Gastrocnemius medialis (tissue), 4 donors: Measurements from ENCODE around the gene KBTBD6. TPM values are rescaled to one million over a fixed set of nuclear protein-coding genes. Genes with fewer than 3 reads are reported as not detected.

Experiments used
- ATAC-seq, 2 donors: fragments of 150-250 bp; one replicate each; pipeline ENCODE4 v1.9.1; 2016
- DNase-seq, 2 donors: peaks; one replicate each; pipeline ENCODE4 v3.0.0-alpha.2; 2019
- H3K27ac ChIP-seq, 4 donors: fragments of 200-600 bp; sonication (generic); 1 replicate in 1 of 4; 2 replicates in 3 of 4; pipeline ENCODE4 v1.5.1; 2016 to 2018; ENCODE audit warnings: mild to moderate bottlenecking in 2 of 4, moderate library complexity in 1 of 4
- H3K27me3 ChIP-seq, 3 donors: fragments of 200-600 bp; sonication (generic) in 2 of 3; 1 replicate in 1 of 3; 2 replicates in 2 of 3; pipeline versions ENCODE4 v1.5.1 to v1.6.0; 2016 to 2019; ENCODE audit warnings: mild to moderate bottlenecking in 1 of 3, moderate library complexity in 1 of 3
- H3K36me3 ChIP-seq, 2 donors: fragments of 200-600 bp; sonication (generic) in 1 of 2; one replicate each; pipeline ENCODE4 v1.5.1; 2017 to 2018
- H3K4me1 ChIP-seq, 2 donors: fragments of 200-600 bp; sonication (generic) in 1 of 2; one replicate each; pipeline ENCODE4 v1.5.1; 2016 to 2017; ENCODE audit warnings: mild to moderate bottlenecking in 2 of 2
- H3K4me3 ChIP-seq, 4 donors: fragments of 200-600 bp; sonication (generic) in 3 of 4; 1 replicate in 1 of 4; 2 replicates in 3 of 4; pipeline ENCODE4 v1.5.1; 2016 to 2019; ENCODE audit warnings: mild to moderate bottlenecking in 2 of 4
- H3K9me3 ChIP-seq, 3 donors: fragments of 200-600 bp; sonication (generic) in 2 of 3; 1 replicate in 1 of 3; 2 replicates in 2 of 3; pipeline ENCODE4 v1.5.1; 2016 to 2019
- CTCF ChIP-seq, 5 experiments: fragments of 450-650 bp in 3 of 5; fragments of 200-600 bp in 2 of 5; sonication (generic) in 2 of 5; IDR thresholded peaks in 4 of 5; conservative IDR thresholded peaks in 1 of 5; 1 replicate in 4 of 5; 2 replicates in 1 of 5; pipeline ENCODE4 v1.5.1; 2016 to 2019; ENCODE audit warnings: antibody characterized with exemption in 5 of 5, mild to moderate bottlenecking in 3 of 5, moderate library complexity in 3 of 5
- POLR2A ChIP-seq, 2 donors: fragments of 450-650 bp; IDR thresholded peaks; one replicate each; pipeline ENCODE4 v1.6.1; 2017; ENCODE audit warnings: antibody characterized with exemption in 2 of 2, mild to moderate bottlenecking in 2 of 2, moderate library complexity in 2 of 2
- in situ Hi-C, 4 donors: fragments of 200-750 bp; cut with MboI; loops; one replicate each; pipeline versions ENCODE4 v1.15.0 to v1.8.0; 2017; ENCODE audit warnings: low sequenced_read_pairs in 4 of 4
- intact Hi-C: fragments of 100-400 bp; cut with DNase I; formaldehyde crosslinking; loops from one replicate; pipeline ENCODE4 v1.15.1; 2023; ENCODE audit warnings: low total_unique reads
- total RNA-seq, 4 donors: library from RNA; depleted of rRNA; stranded (reverse); fragments of >200 nt; gene quantifications; one replicate each; pipeline versions ENCODE4 v1.1.0 to v1.2.3, GENCODE V29; 2016

KBTBD6 gene
- total RNA-seq, 4 donors from 2014 or later, result 3.7 to 6.1 (median 5.3) TPM

GRCh38 chr13:41156620-41157019 lies 24.0 kb upstream of the KBTBD6 start:
- Histone ChIP-seq H3K27me3 (no peaks in the 10 kb centered on the region), H3K4me1 (no peaks in the 10 kb centered on the region), H3K9me3 (no peaks in the 10 kb centered on the region), H3K4me3 (no peak overlapping the region), H3K27ac (no peak overlapping the region), H3K36me3 (peaks cover 0 to 4% of the 10 kb centered on the region in 2 donors)
- TF ChIP-seq CTCF (IDR thresholded peaks at IDR 0.05 in 4 of 5, conservative IDR thresholded peaks at IDR 0.05 in 1 of 5) (no peak), POLR2A (IDR thresholded peaks at IDR 0.05) (no peak)
- no peak for ATAC-seq
- intact Hi-C loops, result no loop called here
- in situ Hi-C loops, result no loop called here
- DNase-seq, result no peak

- Histone ChIP-seq H3K9me3 (no peaks in the 10 kb centered on the region), H3K27me3 (no peaks in the 10 kb centered on the region), H3K27ac (no peak overlapping the region), H3K4me1 (no peaks in the 10 kb centered on the region), H3K36me3 (peaks cover 0 to 7% of the 10 kb centered on the region in 2 donors), H3K4me3 (no peak overlapping the region)
- no peak for ATAC-seq
- in situ Hi-C loops (no loop called here), intact Hi-C loops (no loop called here)
- TF ChIP-seq POLR2A (IDR thresholded peaks at IDR 0.05) (no peak), CTCF (IDR thresholded peaks at IDR 0.05 in 4 of 5, conservative IDR thresholded peaks at IDR 0.05 in 1 of 5) (no peak)
- no peak for DNase-seq
These were observed 21.4 kb upstream of the KBTBD6 start for GRCh38 chr13:41154042-41154441.

- no peaks in the 10 kb centered on the region for H3K9me3 ChIP-seq
- ATAC-seq (no peak), DNase-seq (no peak)
- H3K4me1 ChIP-seq, result no peaks in the 10 kb centered on the region
- TF ChIP-seq CTCF (IDR thresholded peaks at IDR 0.05 in 4 of 5, conservative IDR thresholded peaks at IDR 0.05 in 1 of 5) (no peak), POLR2A (IDR thresholded peaks at IDR 0.05) (no peak)
- no peaks in the 10 kb centered on the region for H3K27me3 ChIP-seq
- H3K27ac ChIP-seq, result no peak overlapping the region
- intact Hi-C loops, result no loop called here
- in situ Hi-C loops, result no loop called here
- H3K4me3 ChIP-seq, result no peak overlapping the region
- peaks cover 0 to 7% of the 10 kb centered on the region in 2 donors for H3K36me3 ChIP-seq
These were observed 19.4 kb upstream of the KBTBD6 start for GRCh38 chr13:41152005-41152404.

GRCh38 chr13:41150058-41150457 lies 17.5 kb upstream of the KBTBD6 start:
- no peaks in the 10 kb centered on the region for H3K4me1 ChIP-seq
- H3K27ac ChIP-seq, result no peak overlapping the region
- in situ Hi-C loops (no loop called here), intact Hi-C loops (no loop called here)
- DNase-seq (no peak), ATAC-seq (no peak)
- H3K27me3 ChIP-seq, result no peaks in the 10 kb centered on the region
- peaks cover 0 to 7% of the 10 kb centered on the region in 2 donors for H3K36me3 ChIP-seq
- no peak overlapping the region for H3K4me3 ChIP-seq
- no peak for TF ChIP-seq POLR2A (IDR thresholded peaks at IDR 0.05)
- no peak for TF ChIP-seq CTCF (IDR thresholded peaks at IDR 0.05 in 4 of 5, conservative IDR thresholded peaks at IDR 0.05 in 1 of 5)
- H3K9me3 ChIP-seq, result no peaks in the 10 kb centered on the region
